ENCODE results near the gene NAA30. TPM values are rescaled to one million over a fixed set of nuclear protein-coding genes. Genes with fewer than 3 reads are reported as not detected.

NAA30 gene
- total RNA-seq, 1 donor from 2014 or later, result 15.1 TPM

GRCh38 chr14:57388067-57388466 is 2.3 kb upstream of the NAA30 start:
- Mint-ChIP-seq H3K4me1 (ENCODE audit: unreplicated experiment) (peaks cover 22% of the 10 kb centered on the region), H3K27ac (ENCODE audit: unreplicated experiment) (no peak overlapping the region), H3K4me3 (ENCODE audit: unreplicated experiment) (no peak overlapping the region), H3K36me3 (ENCODE audit: unreplicated experiment) (peaks cover 3% of the 10 kb centered on the region), H3K27me3 (ENCODE audit: unreplicated experiment) (peaks cover 6% of the 10 kb centered on the region), H3K9me3 (ENCODE audit: unreplicated experiment) (no peaks in the 10 kb centered on the region)
- DNase-seq (ENCODE audit: extremely low spot score, unreplicated experiment), result no peak
- TF ChIP-seq CTCF (IDR thresholded peaks at IDR 0.05), result no peak

GRCh38 chr14:57389646-57390036 is 745 bp upstream of the NAA30 start:
- TF ChIP-seq CTCF (IDR thresholded peaks at IDR 0.05), result no peak
- DNase-seq (ENCODE audit: extremely low spot score, unreplicated experiment), result no peak
- peak overlapping the region; percentile 91 for H3K4me3 Mint-ChIP-seq (ENCODE audit: unreplicated experiment)
- peaks cover 6% of the 10 kb centered on the region for H3K27me3 Mint-ChIP-seq (ENCODE audit: unreplicated experiment)
- H3K4me1 Mint-ChIP-seq (ENCODE audit: unreplicated experiment), result peaks cover 34% of the 10 kb centered on the region
- peak overlapping the region; percentile 81 for H3K27ac Mint-ChIP-seq (ENCODE audit: unreplicated experiment)
- peaks cover 11% of the 10 kb centered on the region for H3K36me3 Mint-ChIP-seq (ENCODE audit: unreplicated experiment)
- no peaks in the 10 kb centered on the region for H3K9me3 Mint-ChIP-seq (ENCODE audit: unreplicated experiment)

GRCh38 chr14:57390806-57391516 is 575 bp downstream of the NAA30 start:
- Mint-ChIP-seq H3K4me3 (ENCODE audit: unreplicated experiment) (peak overlapping the region; percentile 91), H3K27me3 (ENCODE audit: unreplicated experiment) (peaks cover 5% of the 10 kb centered on the region), H3K4me1 (ENCODE audit: unreplicated experiment) (peaks cover 34% of the 10 kb centered on the region), H3K9me3 (ENCODE audit: unreplicated experiment) (no peaks in the 10 kb centered on the region), H3K36me3 (ENCODE audit: unreplicated experiment) (peaks cover 16% of the 10 kb centered on the region), H3K27ac (ENCODE audit: unreplicated experiment) (peak overlapping the region; percentile 74)
- TF ChIP-seq CTCF (IDR thresholded peaks at IDR 0.05), result no peak
- peak; percentile 85 for DNase-seq (ENCODE audit: extremely low spot score, unreplicated experiment)

- DNase-seq (ENCODE audit: extremely low spot score, unreplicated experiment), result no peak
- H3K4me1 Mint-ChIP-seq (ENCODE audit: unreplicated experiment), result peaks cover 38% of the 10 kb centered on the region
- no peaks in the 10 kb centered on the region for H3K27me3 Mint-ChIP-seq (ENCODE audit: unreplicated experiment)
- H3K9me3 Mint-ChIP-seq (ENCODE audit: unreplicated experiment), result no peaks in the 10 kb centered on the region
- H3K27ac Mint-ChIP-seq (ENCODE audit: unreplicated experiment), result peak overlapping the region; percentile 74
- no peak for TF ChIP-seq CTCF (IDR thresholded peaks at IDR 0.05)
- peaks cover 20% of the 10 kb centered on the region for H3K36me3 Mint-ChIP-seq (ENCODE audit: unreplicated experiment)
- H3K4me3 Mint-ChIP-seq (ENCODE audit: unreplicated experiment), result peak overlapping the region; percentile 91
Observed at GRCh38 chr14:57391517-57392195, 1.3 kb downstream of the NAA30 start.

GRCh38 chr14:57392830-57393229 is 2.4 kb downstream of the NAA30 start:
- no peak for DNase-seq (ENCODE audit: extremely low spot score, unreplicated experiment)
- Mint-ChIP-seq H3K36me3 (ENCODE audit: unreplicated experiment) (peaks cover 25% of the 10 kb centered on the region), H3K4me3 (ENCODE audit: unreplicated experiment) (peak overlapping the region; percentile 91), H3K27ac (ENCODE audit: unreplicated experiment) (no peak overlapping the region), H3K27me3 (ENCODE audit: unreplicated experiment) (no peaks in the 10 kb centered on the region), H3K9me3 (ENCODE audit: unreplicated experiment) (no peaks in the 10 kb centered on the region), H3K4me1 (ENCODE audit: unreplicated experiment) (peaks cover 40% of the 10 kb centered on the region)
- TF ChIP-seq CTCF (IDR thresholded peaks at IDR 0.05), result no peak
